ENCODE measurements around the gene WDSUB1.

Gene WDSUB1

DNA sequence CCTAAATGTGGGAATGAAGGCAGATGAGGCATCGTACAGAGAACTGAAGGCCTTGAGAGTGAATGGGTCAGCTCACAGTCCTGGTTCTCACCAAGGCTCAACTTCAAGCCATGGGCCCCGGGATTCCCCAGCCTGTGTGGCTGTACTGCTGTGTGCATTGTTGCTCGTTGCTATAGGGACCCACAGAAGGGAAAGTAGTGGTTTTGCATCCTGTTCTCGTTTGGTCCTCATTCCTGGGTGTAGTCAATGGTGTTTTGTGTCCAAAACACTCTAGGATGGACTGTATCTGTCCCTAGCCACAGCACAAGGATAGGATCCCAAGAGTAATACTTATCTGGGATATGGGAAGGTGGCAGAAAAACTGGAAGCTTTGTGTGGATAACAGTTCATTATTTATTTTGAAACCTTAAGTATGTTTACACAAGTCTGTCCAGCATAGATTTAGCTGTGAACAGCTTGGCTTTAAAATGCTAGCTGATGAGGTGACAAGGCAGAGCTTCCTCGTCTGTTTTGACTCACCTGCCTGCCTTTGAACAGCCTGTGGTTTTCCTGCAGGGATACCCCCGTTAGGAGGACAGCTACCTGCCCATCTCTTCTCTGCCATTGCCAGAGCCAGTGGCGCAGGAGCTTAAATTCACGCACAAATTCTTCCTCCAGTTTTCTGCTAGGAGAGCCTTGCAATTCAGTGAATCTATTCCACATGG is 85.0 kb downstream of the WDSUB1 start:
- H3K4me3 ChIP-seq (ENCODE audit: low read depth, low read length) = no peak overlapping the region
- no peak for DNase-seq (ENCODE audit: low read depth)

DNA sequence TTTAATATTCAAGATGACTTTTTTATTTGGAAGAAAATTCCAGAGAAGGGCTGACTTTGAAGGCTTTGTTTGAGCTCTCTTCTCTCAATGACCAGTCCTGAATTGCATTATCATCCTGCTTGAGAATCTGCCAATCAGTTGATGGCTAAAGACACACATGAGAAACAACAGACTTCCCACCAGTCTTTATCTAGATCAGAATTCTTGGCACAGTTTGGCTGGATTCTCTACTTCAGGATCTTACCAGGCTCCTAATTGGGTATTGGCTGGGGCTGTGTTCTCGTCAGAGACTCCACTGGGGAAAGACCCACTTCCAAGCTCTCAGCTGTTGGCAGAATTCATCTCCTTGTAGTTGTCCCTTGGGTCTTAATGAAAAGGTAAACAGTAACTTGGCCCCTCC is 86.0 kb downstream of the WDSUB1 start:
- no peak for DNase-seq (ENCODE audit: low read depth)
- no peak overlapping the region for H3K4me3 ChIP-seq (ENCODE audit: low read depth, low read length)

DNA sequence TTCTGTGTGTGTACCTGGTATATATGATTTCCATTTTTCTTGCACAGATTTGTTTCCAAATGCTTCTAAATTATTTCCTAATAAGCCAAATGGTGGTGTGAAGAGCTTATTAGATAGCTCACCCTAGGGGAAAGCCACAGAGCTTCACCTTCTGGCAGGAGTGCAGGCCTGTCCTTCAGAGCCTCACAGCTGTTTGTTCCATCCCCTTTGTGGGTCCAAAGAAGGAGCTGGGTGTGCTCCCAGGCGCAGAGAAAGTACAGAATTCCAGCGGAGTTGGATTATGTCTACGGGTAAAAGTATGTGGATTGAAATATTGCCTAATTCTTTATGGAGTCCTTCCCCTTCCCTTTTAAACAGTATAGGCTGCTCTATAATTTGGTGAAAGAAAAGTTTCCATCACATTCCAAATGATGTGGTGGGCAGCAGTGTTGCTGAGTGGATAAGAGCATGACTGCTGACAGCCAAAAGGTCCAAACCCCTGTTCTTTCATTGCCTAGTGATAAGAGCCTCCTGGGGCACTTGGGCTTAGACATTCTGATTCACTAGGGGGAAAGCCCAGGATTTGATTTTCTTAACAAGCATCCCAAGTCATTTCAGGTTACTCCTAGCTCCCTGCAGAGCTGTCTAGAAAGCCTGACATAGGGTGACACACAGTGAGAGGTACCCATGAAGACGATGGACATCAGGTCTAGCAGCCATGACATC is 86.6 kb downstream of the WDSUB1 start:
- no peak for DNase-seq (ENCODE audit: low read depth)
- no peak overlapping the region for H3K4me3 ChIP-seq (ENCODE audit: low read depth, low read length)

DNA sequence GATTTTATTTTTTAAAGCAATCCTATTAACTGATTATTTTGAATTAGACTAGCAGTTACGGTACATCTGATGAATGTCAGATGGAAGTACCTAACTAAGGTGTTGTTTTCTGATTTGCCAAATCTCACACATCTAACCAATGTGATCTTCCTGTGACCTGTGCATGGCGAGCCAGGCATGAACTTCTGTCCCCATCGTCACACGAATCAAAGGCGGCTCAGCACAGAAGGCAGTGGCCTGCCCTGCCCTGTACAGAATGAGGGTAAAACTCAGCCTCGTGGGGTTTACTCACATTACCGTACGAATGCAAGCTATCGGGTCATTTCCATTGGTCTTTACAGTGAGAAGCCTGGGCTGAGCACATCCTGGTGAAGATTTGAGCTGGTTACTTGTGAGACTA is 87.3 kb downstream of the WDSUB1 start:
- no peak for DNase-seq (ENCODE audit: low read depth)
- no peak overlapping the region for H3K4me3 ChIP-seq (ENCODE audit: low read depth, low read length)

DNA sequence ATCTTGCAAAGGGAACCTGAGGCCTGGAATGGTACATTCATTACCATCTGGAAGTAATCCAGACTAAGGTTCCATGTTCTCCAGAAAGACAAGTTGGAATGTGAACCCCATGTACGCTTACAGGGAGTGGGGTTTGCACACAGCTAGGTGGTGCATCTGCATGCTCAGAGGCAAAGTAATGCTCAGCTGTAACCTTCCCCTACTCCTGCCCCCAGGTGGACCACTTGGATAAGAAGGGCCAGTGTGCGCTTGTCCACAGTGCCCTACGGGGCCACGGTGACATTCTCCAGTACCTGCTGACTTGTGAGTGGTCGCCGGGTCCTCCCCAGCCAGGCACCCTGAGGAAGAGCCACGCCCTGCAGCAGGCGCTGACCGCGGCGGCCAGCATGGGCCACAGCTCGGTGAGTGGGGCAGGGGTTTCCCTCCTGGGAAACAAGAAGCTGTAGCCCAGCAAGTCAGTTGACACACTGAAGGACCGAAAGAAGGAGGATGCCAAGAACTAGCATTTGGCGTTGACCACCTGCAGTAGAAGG is 90.0 kb downstream of the WDSUB1 start:
- no peak for DNase-seq (ENCODE audit: low read depth)
- no peak overlapping the region for H3K4me3 ChIP-seq (ENCODE audit: low read depth, low read length)

DNA sequence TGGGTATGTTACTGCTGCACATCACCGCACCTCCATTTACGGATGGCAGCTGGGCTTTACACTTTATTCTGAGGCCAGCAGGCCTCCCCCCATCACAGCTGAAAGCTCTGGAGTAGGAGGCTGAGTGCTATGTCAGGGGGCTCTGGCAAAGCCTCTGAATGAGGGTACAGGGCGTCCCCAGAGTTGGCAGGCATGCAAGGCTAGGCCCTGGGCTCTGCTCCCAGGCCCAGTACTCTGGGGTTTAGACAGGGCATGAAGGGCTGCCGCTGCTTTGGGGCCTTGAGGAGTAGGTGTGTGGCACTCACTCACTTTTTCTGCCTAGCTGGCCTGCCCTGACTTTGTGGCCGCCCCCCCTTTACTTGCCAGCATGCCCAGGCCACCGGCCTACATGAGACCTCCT is 90.8 kb downstream of the WDSUB1 start:
- no peak overlapping the region for H3K4me3 ChIP-seq (ENCODE audit: low read depth, low read length)
- DNase-seq (ENCODE audit: low read depth) = no peak

DNA sequence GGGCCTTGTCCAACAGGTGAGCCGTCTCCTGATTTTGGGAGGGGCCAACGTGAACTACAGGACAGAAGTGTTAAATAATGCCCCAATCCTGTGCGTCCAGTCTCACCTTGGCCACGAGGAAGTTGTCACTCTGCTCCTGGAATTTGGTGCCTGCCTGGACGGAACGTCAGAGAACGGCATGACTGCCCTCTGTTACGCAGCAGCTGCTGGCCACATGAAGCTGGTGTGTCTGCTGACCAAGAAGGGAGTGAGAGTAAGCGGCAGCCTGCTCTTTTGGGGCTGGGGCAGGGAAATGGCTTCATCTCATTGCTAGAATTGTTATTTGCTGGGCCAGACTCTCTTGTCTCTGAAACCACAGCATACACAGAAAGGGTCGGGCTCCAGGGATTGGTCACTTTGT is 92.3 kb downstream of the WDSUB1 start:
- H3K4me3 ChIP-seq (ENCODE audit: low read depth, low read length) = no peak overlapping the region

DNA sequence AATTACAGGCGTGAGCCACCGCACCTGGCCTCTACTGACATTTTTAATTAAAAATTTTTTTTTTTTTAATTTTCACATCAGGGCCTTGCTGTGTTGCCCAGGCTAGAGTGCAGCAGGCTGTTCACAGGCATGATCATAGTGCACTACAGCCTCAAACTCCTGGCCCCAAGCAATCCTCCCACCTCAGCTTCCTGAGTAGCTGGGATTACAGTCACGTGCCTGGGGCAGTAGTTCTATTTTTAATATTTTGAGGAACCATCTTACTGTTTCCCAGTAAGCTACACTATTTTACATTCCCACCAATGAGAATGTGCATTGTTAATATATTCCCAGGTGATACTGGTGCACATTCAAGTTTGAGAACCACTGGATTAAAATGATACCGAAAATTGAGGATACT is 92.7 kb downstream of the WDSUB1 start:
- no peak for DNase-seq (ENCODE audit: low read depth)
- H3K4me3 ChIP-seq (ENCODE audit: low read depth, low read length) = no peak overlapping the region

More for the DNA sequence above, 92.3 kb downstream of the WDSUB1 start:
- no peak for DNase-seq (ENCODE audit: low read depth)

DNA sequence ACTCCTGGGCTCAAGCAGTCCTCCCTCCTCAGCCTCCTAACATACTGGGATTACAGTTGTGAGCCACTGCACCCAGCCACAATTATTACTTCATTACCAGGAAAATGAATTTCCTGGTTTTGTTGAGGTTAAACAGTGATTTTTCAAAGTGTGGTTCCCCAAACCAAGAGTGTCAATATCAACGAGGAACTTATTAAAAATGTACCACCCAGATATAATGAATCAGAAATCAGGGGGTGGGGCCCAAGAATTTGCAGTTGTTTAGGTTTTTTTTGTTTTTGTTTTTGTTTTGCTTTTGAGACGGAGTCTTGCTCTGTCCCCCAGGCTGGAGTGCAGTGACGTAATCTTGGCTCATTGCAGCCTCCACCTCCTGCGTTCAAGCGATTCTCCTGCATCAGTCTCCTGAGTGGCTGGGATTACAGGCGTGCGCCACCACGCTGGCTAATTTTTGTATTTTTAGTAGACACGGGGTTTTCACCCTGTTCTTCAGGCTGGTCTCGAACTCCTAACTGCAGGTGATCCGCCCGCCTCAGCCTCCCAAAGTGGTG is 94.1 kb downstream of the WDSUB1 start:
- no peak overlapping the region for H3K4me3 ChIP-seq (ENCODE audit: low read depth, low read length)
- DNase-seq (ENCODE audit: low read depth) = no peak

DNA sequence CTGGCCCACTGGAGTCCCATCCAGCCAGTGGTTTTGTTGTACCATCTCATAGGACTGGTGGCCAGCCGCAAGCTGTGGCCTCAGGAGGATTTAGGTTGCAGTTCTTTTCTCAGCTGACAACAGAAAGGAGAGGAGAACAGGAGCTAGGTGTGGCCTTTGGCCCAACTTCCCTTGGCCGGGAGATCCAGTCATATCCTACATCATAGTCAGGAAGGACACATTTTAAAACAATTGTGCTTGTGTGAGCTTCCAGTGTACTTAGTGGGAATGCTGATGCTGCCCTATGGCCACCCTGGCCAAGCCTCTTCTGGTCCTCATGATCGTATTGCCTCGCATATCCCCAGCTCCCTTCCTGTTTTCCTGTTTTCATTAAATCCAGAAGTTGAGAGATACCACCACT is 98.1 kb downstream of the WDSUB1 start:
- H3K4me3 ChIP-seq (ENCODE audit: low read depth, low read length) = no peak overlapping the region
- DNase-seq (ENCODE audit: low read depth) = no peak

DNA sequence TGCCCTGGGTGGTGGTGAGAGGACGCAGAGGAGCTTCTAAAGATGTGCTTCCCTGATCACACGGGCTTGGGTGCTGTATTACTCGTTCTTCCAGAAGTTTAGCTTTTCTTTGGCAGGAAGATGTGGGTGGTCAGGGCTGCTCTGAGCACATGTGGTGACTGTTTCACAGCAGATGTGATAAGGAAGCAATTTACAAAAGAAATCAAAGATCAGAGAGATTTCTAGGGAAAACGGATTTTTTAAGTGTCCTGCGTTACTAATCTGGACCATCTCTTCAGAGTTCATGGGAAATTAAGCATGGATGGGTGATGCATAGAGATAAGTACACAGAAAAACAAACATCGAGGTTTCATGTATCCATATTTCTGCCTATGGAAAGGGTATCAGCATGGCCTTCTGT is 99.4 kb downstream of the WDSUB1 start:
- no peak for DNase-seq (ENCODE audit: low read depth)
- H3K4me3 ChIP-seq (ENCODE audit: low read depth, low read length) = no peak overlapping the region

DNA sequence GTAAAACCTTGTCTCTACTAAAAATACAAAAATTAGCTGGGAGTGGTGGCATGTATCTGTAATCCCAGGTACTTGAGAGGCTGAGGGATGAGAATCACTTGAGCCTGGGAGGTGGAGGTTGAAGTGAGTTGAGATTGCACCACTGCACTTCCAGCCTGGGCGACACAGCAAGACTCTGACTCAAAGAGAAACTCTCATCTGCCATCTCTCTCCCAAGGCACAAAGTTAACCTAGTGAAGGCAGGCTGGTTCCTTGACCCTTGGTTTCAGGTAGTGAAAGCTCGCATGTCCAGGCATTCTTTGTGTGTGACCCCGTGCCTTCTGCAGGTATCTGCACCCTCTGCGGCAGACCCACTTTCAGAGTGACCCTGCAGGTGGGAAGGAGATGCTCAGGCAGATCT is 100.0 kb downstream of the WDSUB1 start:
- no peak for DNase-seq (ENCODE audit: low read depth)
- no peak overlapping the region for H3K4me3 ChIP-seq (ENCODE audit: low read depth, low read length)
